A549 (cell line): Measurements from ENCODE around the gene TBC1D14.

Experiments
- EHMT2 ChIP-seq: fragments of 200-600 bp; sonication (generic); IDR thresholded peaks from 2 replicates; pipeline ENCODE4 v1.6.1; 2016; ENCODE audit warnings: antibody characterized with exemption, low read depth, mild to moderate bottlenecking, moderate library complexity
- MAZ ChIP-seq: fragments of 150-350 bp; IDR thresholded peaks from 2 replicates; pipeline ENCODE4 v1.6.1; 2014; ENCODE audit warnings: antibody characterized with exemption, low read depth, low read length, borderline replicate concordance
- MYC ChIP-seq: IDR thresholded peaks from 2 replicates; pipeline ENCODE4 v1.6.1; 2012; ENCODE audit warnings: mild to moderate bottlenecking, inconsistent platforms, low read length, improper control_type of control experiment, borderline replicate concordance
- POLR2A ChIP-seq: IDR thresholded peaks from 2 replicates; pipeline ENCODE4 v1.6.1; 2012; ENCODE audit warnings: mild to moderate bottlenecking, low read length
- TF ChIP-seq, protein P1 (sequence below): fragments of >200 bp; sonication (Bioruptor Twin); formaldehyde crosslinking; IDR thresholded peaks from 3 replicates; pipeline ENCODE4 v1.5.1; 2016

DNA sequence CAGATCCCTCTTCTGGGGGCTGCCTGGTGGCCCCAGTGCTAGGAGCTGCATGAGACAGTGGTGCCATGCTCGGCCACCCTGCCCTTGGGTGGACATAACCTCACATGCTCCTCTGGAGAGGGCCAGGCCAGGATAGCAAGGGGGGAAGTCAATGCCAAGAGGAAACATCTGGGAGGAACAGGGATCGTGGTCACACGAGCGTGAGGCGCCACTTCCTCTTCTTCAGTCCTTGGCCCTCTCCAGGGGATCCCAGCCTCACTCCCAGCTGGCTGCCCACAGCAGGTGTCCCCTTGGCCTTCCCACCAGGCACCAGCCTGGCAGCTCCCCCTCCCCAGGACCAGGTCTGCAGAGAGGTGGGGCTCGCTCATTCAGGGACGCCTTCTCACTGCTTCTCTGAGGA, 28.6 kb downstream of the TBC1D14 start:
- TF ChIP-seq MAZ: no peak
- TF ChIP-seq POLR2A: no peak
- TF ChIP-seq MYC: no peak
- TF ChIP-seq, protein P1, sequence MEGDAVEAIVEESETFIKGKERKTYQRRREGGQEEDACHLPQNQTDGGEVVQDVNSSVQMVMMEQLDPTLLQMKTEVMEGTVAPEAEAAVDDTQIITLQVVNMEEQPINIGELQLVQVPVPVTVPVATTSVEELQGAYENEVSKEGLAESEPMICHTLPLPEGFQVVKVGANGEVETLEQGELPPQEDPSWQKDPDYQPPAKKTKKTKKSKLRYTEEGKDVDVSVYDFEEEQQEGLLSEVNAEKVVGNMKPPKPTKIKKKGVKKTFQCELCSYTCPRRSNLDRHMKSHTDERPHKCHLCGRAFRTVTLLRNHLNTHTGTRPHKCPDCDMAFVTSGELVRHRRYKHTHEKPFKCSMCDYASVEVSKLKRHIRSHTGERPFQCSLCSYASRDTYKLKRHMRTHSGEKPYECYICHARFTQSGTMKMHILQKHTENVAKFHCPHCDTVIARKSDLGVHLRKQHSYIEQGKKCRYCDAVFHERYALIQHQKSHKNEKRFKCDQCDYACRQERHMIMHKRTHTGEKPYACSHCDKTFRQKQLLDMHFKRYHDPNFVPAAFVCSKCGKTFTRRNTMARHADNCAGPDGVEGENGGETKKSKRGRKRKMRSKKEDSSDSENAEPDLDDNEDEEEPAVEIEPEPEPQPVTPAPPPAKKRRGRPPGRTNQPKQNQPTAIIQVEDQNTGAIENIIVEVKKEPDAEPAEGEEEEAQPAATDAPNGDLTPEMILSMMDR: no peak
- no peak for TF ChIP-seq EHMT2
